Raji (cell line): ENCODE results near the gene SLC26A2.

ENCODE experiments used
- POLR2A ChIP-seq: IDR thresholded peaks from 2 replicates; pipeline ENCODE4 v1.6.1; 2011; ENCODE audit warnings: low read depth, low read length, control low read depth; ENCODE audit not compliant: insufficient read depth

The SLC26A2 gene

DNA sequence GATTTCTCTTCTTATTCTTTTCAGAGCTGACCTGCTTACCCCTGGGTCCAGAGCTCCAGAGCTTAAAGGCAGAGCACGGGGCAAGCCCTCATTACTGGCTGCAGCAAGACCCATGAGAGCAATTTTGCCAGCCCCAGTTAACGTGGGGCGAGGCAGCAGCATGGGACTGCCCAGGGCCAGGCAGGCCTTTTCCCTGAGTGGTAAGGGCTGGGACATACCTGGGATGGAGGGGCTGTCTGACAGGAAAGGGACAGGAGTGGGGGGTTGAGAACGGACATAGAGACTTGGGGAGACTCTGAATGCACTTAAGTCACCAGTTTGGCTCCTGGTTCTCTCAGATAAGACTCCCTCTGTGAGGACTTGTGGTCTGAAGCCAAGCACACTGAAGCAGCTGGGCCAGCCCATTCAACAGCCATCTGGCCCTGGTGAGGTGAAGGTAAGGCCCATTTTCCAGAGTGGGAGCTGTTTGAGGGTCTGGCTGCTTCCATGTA is 66.2 kb downstream of the SLC26A2 start:
- no peak for TF ChIP-seq POLR2A

DNA sequence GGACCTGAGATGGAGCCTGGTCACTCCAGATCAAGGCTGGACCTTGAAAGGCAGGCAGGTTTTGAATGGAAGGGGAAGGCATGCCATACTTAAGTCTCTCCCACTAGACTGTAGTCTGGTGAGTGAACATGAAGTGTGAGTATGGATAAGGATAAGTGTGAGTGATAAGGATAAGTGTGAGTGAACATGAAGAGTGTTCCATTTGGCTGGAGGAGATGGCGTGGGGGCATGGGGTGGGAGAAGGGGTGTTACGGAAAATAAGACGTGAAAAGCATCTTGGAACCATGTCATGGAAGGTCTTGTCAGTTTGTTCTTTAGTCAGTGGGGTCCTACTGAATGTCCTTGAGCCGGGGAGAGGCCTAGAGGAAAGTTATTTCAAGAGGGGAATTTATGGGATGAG is 72.8 kb downstream of the SLC26A2 start:
- no peak for TF ChIP-seq POLR2A

DNA sequence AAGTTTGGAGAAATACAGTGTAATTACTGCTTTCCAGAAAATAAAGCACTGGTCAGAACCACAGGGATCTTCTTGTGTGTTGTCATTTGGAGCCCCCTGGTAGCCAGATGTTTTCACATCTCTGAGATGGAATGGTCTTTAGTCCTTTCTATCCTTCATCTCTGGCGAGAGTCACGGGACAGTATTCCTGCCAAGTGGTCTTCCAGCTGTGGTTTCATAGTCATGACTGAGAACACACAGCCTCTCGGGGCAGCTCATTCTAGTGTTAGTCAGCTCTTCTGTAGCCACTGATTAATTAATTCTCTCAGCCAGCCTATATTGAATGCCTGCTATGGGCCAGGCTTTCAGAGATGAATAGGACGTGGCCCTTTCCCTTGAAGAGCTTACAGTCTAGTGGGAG is 74.1 kb downstream of the SLC26A2 start:
- TF ChIP-seq POLR2A: no peak

DNA sequence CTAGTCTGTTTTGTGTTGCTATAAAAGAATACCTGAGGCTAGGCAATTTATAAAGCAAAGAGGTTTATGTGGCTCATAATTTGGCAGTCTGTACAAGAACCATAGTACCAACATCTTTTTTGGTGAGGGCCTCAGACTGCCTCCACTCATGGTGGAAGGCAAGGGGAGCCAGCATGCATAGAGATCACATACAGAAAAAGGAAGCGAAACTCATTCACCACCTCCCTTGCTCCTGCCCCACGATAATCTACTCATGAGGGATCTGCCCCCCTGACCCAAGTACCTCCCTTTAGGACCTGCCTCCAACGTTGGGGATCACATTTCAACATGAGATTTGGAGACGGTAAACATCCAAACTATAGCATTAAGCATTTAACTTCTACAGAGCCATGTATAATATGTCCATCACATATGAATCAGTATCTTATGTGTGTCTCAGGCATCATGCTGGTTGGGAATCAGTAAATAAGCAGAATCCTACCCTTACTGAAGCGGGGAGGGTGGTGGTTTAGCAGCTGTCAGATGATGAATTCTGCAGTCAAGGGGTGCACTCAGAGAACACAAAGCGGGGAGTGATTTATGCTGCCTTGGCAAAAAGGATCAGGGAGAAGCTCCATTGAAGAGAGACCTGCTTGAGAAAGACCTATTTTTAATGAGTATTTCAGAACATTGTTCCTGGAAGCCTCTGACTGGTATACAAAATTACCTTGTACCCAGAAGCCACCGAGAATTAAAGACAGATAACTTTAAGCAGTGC is 74.8 kb downstream of the SLC26A2 start:
- TF ChIP-seq POLR2A: no peak

DNA sequence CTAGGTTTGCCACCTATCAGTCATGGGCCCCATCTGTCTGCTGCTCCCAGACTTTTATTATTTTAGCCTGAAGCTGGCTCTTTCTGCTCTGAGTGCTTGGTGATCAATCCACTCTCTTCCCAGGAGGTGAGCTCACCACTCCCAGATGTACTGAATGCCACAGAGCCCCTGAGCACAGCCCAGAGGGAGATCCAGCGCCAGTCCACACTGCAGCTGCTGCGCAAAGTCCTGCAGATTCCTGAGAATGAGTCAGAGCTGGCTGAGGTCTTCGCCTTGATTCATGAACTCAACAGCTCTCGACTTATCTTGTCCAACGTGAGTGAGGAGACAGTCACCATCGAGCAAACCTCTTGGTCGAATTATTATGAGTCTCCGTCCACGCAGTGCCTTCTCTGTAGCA is 76.0 kb downstream of the SLC26A2 start:
- TF ChIP-seq POLR2A: no peak
